Stimulated activated CD8-positive, alpha-beta memory T cell treated with anti-CD3 and anti-CD28 coated beads, Interleukin-4, amount 100 ng/mL, for 24 hours (primary cell): Measurements from ENCODE around the gene BNC2.

Source experiments
- DNase-seq: peaks from one replicate; pipeline ENCODE4 v3.0.0-alpha.2; 2020; ENCODE audit warnings: low read depth

BNC2 gene

DNA sequence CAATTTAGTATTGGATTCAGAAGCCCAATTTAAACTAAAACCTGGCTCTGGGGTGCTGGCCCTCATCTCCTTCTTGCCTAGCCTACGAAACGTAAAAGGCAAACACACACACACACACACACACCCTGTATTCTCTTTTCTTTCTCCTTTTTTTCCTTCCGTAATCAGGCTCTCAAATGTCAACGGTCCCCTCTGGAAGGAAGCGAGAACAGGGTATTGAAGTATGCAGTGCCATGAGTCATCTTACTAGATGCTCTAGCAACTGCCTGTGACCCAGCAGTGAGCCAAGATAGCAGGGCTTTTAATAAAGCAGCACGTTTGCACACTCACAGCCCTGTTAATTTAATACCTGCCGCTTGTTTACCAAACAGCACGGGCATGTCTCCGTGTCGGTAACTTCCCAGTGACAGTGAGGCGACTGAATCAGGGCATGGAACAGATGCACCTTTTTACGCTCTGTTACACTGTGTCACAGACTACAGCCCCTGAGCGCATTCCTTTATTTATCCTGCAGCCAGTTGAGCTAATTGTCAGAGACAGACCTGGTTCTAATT lies 243.8 kb downstream of the BNC2 start:
- no peak for DNase-seq

DNA sequence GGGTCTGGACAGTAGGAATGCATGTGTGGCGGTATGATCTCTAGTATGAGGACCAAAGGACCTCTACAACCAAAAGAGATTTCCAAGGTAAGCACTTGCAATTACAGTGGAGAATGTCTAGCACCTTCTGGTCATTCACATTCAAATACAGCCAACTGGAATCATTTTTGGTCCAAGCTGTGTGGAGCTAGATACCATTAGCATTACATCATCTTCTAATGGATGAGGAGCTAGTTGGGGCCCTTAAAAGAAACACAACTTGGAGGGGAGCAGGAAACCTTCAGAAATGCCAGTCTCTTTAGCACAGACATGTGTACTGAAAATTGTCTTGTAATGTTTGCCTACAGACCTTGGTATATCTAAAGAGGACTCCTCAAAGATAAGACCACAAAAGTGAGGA lies 244.7 kb downstream of the BNC2 start:
- no peak for DNase-seq

GRCh38 chr9:16625161-16625631 lies 245.3 kb downstream of the BNC2 start:
- no peak for DNase-seq

- DNase-seq = no peak
These were observed 245.7 kb downstream of the BNC2 start for GRCh38 chr9:16624744-16625117.

DNA sequence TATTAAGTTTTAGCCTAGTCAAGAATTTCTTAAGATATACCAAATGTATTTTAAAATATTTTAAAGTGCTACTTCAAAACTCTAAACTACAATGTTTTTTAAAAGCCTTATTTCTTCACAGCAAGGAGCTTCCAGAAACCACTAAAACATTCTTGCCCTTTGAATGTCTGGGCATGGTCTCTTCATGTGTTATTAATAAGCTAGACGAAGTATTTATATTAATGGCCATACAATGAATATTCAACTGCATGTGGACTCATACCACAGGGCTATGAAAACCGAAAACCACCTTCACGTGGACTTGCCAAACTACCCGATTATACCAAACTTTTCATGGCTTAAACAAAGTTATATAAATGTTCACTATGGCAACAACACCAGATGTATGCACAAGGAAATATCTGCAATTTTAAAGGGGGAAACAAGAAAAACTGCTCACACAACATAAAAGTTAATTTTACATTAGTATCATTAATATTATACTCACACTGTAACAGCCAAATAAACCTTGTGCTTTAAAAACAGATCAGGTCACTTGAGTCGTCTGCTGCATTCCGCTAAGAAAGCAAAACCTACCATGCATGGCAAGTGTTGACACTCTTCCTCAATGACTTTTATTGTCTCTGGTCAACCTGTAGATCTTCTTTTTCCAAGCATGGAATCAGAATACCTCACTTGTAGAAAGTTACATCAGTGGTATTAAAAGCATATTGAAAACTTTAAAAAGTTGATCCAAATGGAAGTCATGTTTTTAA lies 246.3 kb downstream of the BNC2 start:
- DNase-seq = no peak

GRCh38 chr9:16622541-16622940 lies 247.9 kb downstream of the BNC2 start:
- no peak for DNase-seq

- no peak for DNase-seq
These were observed 250.5 kb downstream of the BNC2 start for GRCh38 chr9:16619914-16620520.

GRCh38 chr9:16619402-16619801 lies 251.1 kb downstream of the BNC2 start:
- no peak for DNase-seq

- no peak for DNase-seq
These were observed 251.9 kb downstream of the BNC2 start for GRCh38 chr9:16618524-16618923.

- no peak for DNase-seq
These were observed 253.8 kb downstream of the BNC2 start for GRCh38 chr9:16616686-16617085.

- no peak for DNase-seq
These were observed 255.0 kb downstream of the BNC2 start for GRCh38 chr9:16615451-16615850.

- no peak for DNase-seq
These were observed 256.9 kb downstream of the BNC2 start for GRCh38 chr9:16613605-16614004.

- DNase-seq = no peak
These were observed 257.4 kb downstream of the BNC2 start for GRCh38 chr9:16613051-16613450.

DNA sequence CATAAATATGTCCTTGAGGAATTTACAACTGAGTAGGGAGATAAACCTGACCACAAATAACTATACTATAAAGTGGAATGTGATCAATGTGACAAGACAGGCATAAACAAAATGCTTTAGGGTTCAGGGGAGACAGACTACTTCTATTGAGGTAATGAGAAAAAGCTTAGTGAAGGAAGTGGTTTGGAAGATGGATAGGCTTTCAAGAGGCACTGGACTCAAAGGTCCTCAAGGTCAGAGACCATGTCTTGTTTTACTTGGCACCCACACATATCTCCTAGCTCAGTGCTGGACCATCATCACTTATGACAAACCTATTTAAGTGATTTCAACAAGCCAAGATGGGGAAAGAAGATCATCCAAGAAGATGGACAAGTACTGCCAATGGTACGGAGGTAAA lies 257.8 kb downstream of the BNC2 start:
- no peak for DNase-seq

DNA sequence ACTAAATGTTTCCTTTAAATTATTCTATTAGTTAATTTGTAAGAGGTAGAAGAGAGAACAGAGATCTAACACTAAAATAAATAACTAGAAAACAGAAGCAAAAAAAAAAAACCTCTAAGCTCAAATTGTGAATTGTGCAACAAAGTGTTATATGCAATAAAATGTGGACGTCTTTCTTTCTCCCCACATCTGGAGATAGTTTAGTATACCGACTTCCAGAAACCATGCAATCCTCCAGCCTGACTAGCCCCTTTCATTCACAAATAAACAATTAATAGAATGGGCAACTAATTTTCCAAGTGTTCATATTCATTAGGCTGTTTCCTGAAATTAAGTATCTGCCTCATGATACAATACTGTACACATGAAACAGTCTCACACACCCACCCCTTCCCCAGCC lies 258.5 kb downstream of the BNC2 start:
- DNase-seq = no peak

DNA sequence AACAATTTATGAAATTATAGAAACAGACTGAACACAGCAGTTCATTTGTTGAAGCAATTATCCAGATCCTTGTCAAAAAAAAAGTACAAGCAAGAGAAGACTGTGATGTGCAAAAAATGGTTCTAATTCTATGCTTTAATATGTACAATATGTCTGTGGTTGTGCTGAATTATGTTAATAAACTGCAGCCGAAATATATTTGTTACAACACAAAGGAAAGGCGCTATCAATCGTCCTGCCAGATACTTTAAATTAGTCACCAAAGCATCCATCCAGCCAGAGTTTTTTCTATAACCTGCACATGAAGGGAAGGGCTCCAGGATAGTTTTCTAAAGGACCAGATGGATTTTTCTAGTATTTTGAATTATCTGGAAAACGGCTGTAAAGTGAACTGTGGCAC lies 259.5 kb downstream of the BNC2 start:
- no peak for DNase-seq

GRCh38 chr9:16610538-16610937 lies 259.9 kb downstream of the BNC2 start:
- no peak for DNase-seq

GRCh38 chr9:16608906-16609305 lies 261.6 kb downstream of the BNC2 start:
- no peak for DNase-seq

DNA sequence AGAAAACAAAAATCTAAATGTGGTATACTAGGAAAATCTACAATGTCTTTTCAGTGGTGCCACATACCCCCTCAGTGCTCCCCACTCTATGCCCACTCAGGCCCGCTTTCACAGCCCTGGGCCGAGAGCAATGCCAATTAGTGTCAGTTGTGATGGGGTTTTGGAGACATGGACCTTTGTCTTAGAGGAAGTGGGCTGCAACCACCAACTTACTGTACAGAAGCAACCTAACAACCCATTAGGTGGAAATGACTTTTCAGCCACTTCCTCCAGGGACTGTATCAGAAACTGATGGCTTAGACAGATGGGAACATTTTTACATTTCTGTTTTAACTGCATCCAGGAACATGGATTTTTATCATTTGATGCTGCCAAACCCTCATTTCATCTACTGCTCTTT lies 268.0 kb downstream of the BNC2 start:
- DNase-seq = no peak

DNA sequence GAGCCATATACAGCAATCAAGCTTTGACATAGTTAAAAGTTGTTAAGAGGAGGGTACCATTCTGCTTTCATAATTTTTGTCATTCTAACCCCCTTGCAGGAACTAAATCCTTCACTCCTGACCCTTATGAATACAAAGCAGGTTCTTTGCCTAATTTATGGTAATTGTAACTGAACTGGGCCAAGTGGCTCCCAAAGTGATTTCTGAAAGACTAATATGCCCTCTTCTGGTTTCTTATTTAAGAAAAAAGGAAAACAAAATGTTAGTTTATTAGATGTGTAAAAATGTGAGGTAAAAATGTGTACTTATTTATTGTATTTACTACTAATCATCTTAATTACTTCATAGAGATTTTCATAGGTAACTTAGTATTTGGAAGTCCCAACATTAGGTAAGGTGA lies 268.5 kb downstream of the BNC2 start:
- DNase-seq = no peak

GRCh38 chr9:16598316-16598715 lies 272.2 kb downstream of the BNC2 start:
- no peak for DNase-seq

- DNase-seq = no peak
These were observed 273.3 kb downstream of the BNC2 start for GRCh38 chr9:16597136-16597535.

GRCh38 chr9:16595227-16595626 lies 275.2 kb downstream of the BNC2 start:
- no peak for DNase-seq

DNA sequence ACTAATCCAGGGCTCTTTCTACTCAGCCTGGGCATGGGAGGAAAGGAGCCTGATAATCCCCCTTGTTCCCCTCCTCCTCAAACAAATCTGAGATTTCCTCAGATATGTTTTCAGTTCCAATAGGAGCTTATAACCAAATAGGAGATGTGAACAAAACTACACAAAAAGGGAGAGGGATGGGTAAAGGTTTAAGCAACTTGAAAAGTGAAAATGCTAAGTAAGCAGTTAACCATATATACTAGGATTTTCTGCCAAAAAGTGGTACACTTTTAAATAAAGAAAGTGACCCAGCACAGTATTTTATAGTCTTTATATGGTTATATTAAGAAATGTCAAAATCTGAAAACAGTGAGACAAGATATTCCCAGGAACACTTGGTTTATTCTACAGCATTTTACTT lies 275.7 kb downstream of the BNC2 start:
- no peak for DNase-seq
